HG03439 (cell line): Measurements from ENCODE around the gene CENPM.

Experiments used
- ATAC-seq: cut with Tn5 transposase; IDR thresholded peaks from one replicate; pipeline ENCODE4 v1.9.1; 2021; ENCODE audit warnings: mild to moderate bottlenecking, moderate library complexity; ENCODE audit not compliant: unreplicated experiment

CENPM gene

GRCh38 chr22:41900652-41901312 lies 46.2 kb downstream of the CENPM start:
- ATAC-seq: no peak

GRCh38 chr22:41899992-41900651 lies 46.8 kb downstream of the CENPM start:
- no peak for ATAC-seq

- ATAC-seq: no peak
These were observed 47.8 kb downstream of the CENPM start for GRCh38 chr22:41899110-41899509.

GRCh38 chr22:41898645-41899044 lies 48.3 kb downstream of the CENPM start:
- no peak for ATAC-seq

GRCh38 chr22:41893591-41894375 lies 53.2 kb downstream of the CENPM start:
- ATAC-seq: no peak

GRCh38 chr22:41892721-41893120 lies 54.2 kb downstream of the CENPM start:
- no peak for ATAC-seq

GRCh38 chr22:41891407-41891806 lies 55.5 kb downstream of the CENPM start:
- ATAC-seq: no peak
